T-cell (primary cell): Measurements from ENCODE around the gene SRRM2. TPM values are rescaled to one million over a fixed set of nuclear protein-coding genes. Genes with fewer than 3 reads are reported as not detected.

Source experiments
- ATAC-seq, 4 experiments: fragments of 200-7000 bp in 3 of 4; fragments of 150-1000 bp in 1 of 4; cut with Tn5 transposase; replicated peaks in 1 of 4; 1 replicate in 3 of 4; 2 replicates in 1 of 4; pipeline ENCODE4 v1.10.0; 2021; ENCODE audit warnings: moderate library complexity in 3 of 4, mild to moderate bottlenecking in 2 of 4, moderate number of reproducible peaks in 1 of 4
- CTCF ChIA-PET, 2 donors: fragments of 300-600 bp; sonication (Branson Sonifier 250); formaldehyde crosslinking; loops; one replicate each; lab custom pipeline; 2022; ENCODE audit warnings: antibody characterized with exemption in 2 of 2; lab: Charles Lee
- POLR2A ChIA-PET, 2 donors: fragments of 300-600 bp; sonication (Branson Sonifier 250); formaldehyde crosslinking; loops; one replicate each; lab custom pipeline; 2022; ENCODE audit warnings: antibody characterized with exemption in 2 of 2; lab: Charles Lee
- DNase-seq, 35 experiments: peaks; one replicate each; pipeline versions ENCODE4 v3.0.0 to v3.0.0-alpha.2; 2013 to 2023
- H3K27ac ChIP-seq: one replicate; pipeline ENCODE4 v1.5.1; 2013; ENCODE audit warnings: low read length
- H3K27me3 ChIP-seq, 2 experiments: replicated peaks in 1 of 2; 1 replicate in 1 of 2; 2 replicates in 1 of 2; pipeline versions ENCODE4 v1.6.1 to v1.7.0; 2013; ENCODE audit warnings: low read length in 1 of 2, mixed read lengths in 1 of 2; ENCODE audit not compliant: control insufficient read depth in 2 of 2, insufficient read depth in 2 of 2; ENCODE audit errors: extremely low read depth in 1 of 2
- H3K36me3 ChIP-seq, 2 donors: 1 replicate in 1 of 2; 2 replicates in 1 of 2; pipeline versions ENCODE4 v1.6.1 to v1.7.0; 2013; ENCODE audit warnings: low read length in 1 of 2; ENCODE audit not compliant: control insufficient read depth in 2 of 2, insufficient read depth in 1 of 2; ENCODE audit errors: extremely low read depth in 1 of 2
- H3K4me1 ChIP-seq, 2 experiments: 1 replicate in 1 of 2; 2 replicates in 1 of 2; pipeline versions ENCODE4 v1.6.1 to v1.7.0; 2013; ENCODE audit warnings: low read length in 2 of 2, mixed read lengths in 1 of 2; ENCODE audit not compliant: insufficient read depth in 2 of 2, control insufficient read depth in 1 of 2; ENCODE audit errors: extremely low read depth in 1 of 2
- H3K4me3 ChIP-seq, 2 donors: 1 replicate in 1 of 2; 2 replicates in 1 of 2; pipeline versions ENCODE4 v1.5.1 to v1.7.0; 2013; ENCODE audit warnings: mild to moderate bottlenecking in 2 of 2, low read length in 1 of 2, moderate library complexity in 1 of 2; ENCODE audit not compliant: control insufficient read depth in 1 of 2; ENCODE audit errors: extremely low read depth in 1 of 2
- H3K9me3 ChIP-seq: 2 replicates; pipeline ENCODE4 v1.7.0; 2013
- H3K27ac Mint-ChIP-seq, 2 donors: one replicate each; pipeline ENCODE4 v1.8.0; 2020 to 2021; ENCODE audit warnings: mild to moderate bottlenecking in 2 of 2, mixed read lengths in 2 of 2
- H3K27me3 Mint-ChIP-seq, 2 donors: one replicate each; pipeline ENCODE4 v1.8.0; 2021 to 2022; ENCODE audit warnings: mixed read lengths in 2 of 2
- H3K36me3 Mint-ChIP-seq: one replicate; pipeline ENCODE4 v1.8.0; 2021; ENCODE audit warnings: mixed read lengths
- H3K4me1 Mint-ChIP-seq, 3 donors: one replicate each; pipeline ENCODE4 v1.8.0; 2020 to 2022; ENCODE audit warnings: mixed read lengths in 3 of 3, mild to moderate bottlenecking in 1 of 3
- H3K4me3 Mint-ChIP-seq, 3 donors: one replicate each; pipeline ENCODE4 v1.8.0; 2020 to 2022; ENCODE audit warnings: mild to moderate bottlenecking in 3 of 3, mixed read lengths in 3 of 3, moderate library complexity in 3 of 3
- H3K9me3 Mint-ChIP-seq, 3 donors: one replicate each; pipeline ENCODE4 v1.8.0; 2020 to 2022; ENCODE audit warnings: mixed read lengths in 3 of 3
- WGBS: methylation state at CpG from one replicate; pipeline ENCODE4 v1.1.5; 2013; ENCODE audit warnings: missing lambda C conversion rate; ENCODE audit not compliant: insufficient coverage; 5-methylcytosine and 5-hydroxymethylcytosine counted together
- total RNA-seq, 35 experiments: library from RNA in 6 of 35; stranded (reverse) in 6 of 35; fragments of 120-200 nt in 1 of 35; gene quantifications; one replicate each; pipeline versions ENCODE4 v1.2.1 to v1.2.4 and lab custom pipeline; 2013 to 2026

The SRRM2 gene
- total RNA-seq, 5 donors from 2014 or later (not counting 1 experiment from before 2014, with no cell fraction given): 784 to 1,343 (median 947) TPM

DNA sequence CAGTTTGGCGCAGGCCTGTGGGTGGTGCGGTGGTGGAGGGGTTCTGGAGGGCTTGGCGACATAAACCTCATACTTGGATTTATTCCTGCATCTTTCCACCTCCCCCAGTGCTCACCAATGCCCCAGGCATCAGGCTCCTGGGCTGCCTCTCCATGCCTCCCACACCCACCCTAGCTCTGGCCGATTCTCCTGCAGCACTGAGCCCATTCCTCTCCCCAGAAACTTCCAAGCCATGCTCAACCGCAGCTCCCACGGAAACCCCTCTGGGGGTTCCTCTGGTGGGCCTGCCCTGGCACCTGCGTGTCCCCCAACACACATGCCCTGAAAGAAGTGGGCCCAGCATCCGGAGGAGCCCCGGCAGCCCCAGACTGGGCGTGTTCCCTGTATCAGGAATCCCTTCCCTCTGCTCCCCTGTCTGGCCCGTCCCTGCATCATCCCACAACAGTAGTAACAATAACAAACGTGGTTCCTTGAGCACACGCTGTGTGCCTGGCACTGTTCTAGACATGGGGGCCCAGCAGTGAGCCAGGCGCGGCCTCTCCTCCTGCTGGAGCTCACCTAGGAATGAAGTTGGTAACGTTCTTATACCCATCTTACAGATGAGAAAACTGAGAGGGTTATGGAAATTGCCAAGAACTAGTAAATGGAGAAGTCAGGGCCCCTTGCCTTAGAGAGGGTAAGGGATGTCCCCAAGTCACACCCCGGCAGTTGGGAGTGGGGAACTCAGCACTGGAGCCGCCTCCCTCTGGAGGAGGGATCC lies 66.9 kb downstream of the SRRM2 start:
- no peaks in the 10 kb centered on the region for H3K36me3 Mint-ChIP-seq
- DNase-seq: no peak
- POLR2A ChIA-PET: no interaction called here
- Histone ChIP-seq H3K27ac (no peak overlapping the region), H3K4me1 (peaks cover 0 to 5% of the 10 kb centered on the region in 2 experiments), H3K27me3 (peaks cover 0 to 36% of the 10 kb centered on the region in 2 experiments), H3K9me3 (no peaks in the 10 kb centered on the region), H3K4me3 (no peak overlapping the region), H3K36me3 (no peaks in the 10 kb centered on the region)
- no peak for ATAC-seq
- H3K27me3 Mint-ChIP-seq: peaks cover 0 to 13% of the 10 kb centered on the region in 2 donors
- no peaks in the 10 kb centered on the region for H3K4me1 Mint-ChIP-seq
- H3K27ac Mint-ChIP-seq: no peak overlapping the region
- 83% methylated on average over 8 of the region's 18 CpGs for WGBS
- CTCF ChIA-PET: no interaction called here
- no peak overlapping the region for H3K4me3 Mint-ChIP-seq
- no peaks in the 10 kb centered on the region for H3K9me3 Mint-ChIP-seq

DNA sequence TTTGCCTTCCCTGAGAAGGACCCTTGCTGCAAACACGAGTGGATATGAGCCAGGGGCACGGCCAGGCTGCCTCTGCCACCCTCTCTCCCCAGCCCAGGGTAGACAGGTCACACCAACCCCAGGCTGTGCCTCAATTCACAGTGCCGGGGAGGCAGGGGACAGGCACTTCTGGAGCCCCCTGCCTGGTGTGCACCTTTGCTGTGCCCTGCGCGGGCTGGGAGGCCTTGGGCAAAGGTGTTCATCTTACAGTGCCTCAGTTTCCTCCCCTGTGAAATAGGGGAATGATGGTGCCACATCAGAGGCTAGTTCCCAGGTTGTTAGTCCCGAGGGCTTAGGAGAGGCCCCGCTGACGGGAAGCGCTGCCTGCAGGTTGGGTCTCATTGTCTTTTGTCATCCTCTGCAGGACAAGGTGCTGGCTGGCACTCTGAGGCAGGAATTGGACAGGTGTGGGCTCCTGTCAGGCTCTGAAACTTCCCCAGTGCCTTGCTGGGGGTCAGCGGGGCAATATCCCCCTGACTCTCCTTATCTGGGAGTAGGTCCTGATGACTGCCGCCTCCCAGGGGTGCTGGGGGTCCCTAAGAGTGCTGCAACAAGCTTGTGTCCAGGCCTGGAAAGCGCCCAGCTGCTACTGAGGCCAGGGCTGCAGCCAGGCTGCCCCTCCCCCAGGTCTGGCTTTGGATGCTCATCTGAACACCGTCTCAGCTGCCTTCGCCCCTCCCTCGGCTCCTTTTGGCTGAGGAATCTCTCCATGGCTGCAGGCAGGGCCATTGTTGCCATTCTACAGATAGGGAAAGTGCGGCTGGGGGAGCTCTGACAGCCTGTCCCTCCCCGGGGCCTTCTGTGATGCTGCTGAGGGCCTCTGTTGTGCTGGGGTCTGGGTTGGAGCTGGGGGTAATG lies 67.7 kb downstream of the SRRM2 start:
- H3K36me3 Mint-ChIP-seq: no peaks in the 10 kb centered on the region
- Histone ChIP-seq H3K4me1 (peaks cover 0 to 5% of the 10 kb centered on the region in 2 experiments), H3K36me3 (no peaks in the 10 kb centered on the region), H3K9me3 (no peaks in the 10 kb centered on the region), H3K27me3 (peaks cover 0 to 28% of the 10 kb centered on the region in 2 experiments), H3K4me3 (no peak overlapping the region), H3K27ac (no peak overlapping the region)
- WGBS: 84% methylated on average over 14 of the region's 17 CpGs
- ChIA-PET CTCF (no interaction called here), POLR2A (no interaction called here)
- H3K4me1 Mint-ChIP-seq: no peaks in the 10 kb centered on the region
- H3K27me3 Mint-ChIP-seq: peaks cover 0 to 9% of the 10 kb centered on the region in 2 donors
- no peaks in the 10 kb centered on the region for H3K9me3 Mint-ChIP-seq
- H3K27ac Mint-ChIP-seq: no peak overlapping the region
- no peak overlapping the region for H3K4me3 Mint-ChIP-seq
- DNase-seq (no peak), ATAC-seq (no peak)

Other genes with a start within 250 kb of the SRRM2 start
- 100 to 1,000 TPM; 122 to 161 (median 128) TPM for gene ATP6V0C, start 238.7 kb upstream of the SRRM2 start, total RNA-seq
- gene AMDHD2, start 232.3 kb upstream of the SRRM2 start, total RNA-seq: 100 to 1,000 TPM; 104 to 215 (median 122) TPM
- 1 to 10 TPM in 3 of 5 donors, under 1 TPM in 1, not detected in 1; 0.26 to 3.1 (median 1.1) TPM for gene CEMP1, start 221.2 kb upstream of the SRRM2 start, total RNA-seq
- gene PDPK1, start 214.6 kb upstream of the SRRM2 start, total RNA-seq: 10 to 100 TPM; 49.8 to 68.4 (median 67.3) TPM
- gene KCTD5, start 70.1 kb upstream of the SRRM2 start, total RNA-seq: 10 to 100 TPM; 19.5 to 29.1 (median 26.3) TPM
- 1 to 10 TPM in 3 of 5 donors, under 1 TPM in 2; 0.70 to 2.0 (median 1.1) TPM for gene PRSS27, start 32.4 kb upstream of the SRRM2 start, total RNA-seq
- gene ELOB, start 24.6 kb downstream of the SRRM2 start, total RNA-seq: 100 to 1,000 TPM in 4 of 5 donors, 10 to 100 TPM in 1; 71.8 to 153 (median 131) TPM
- not detected for gene PRSS33, start 34.9 kb downstream of the SRRM2 start, total RNA-seq
- not detected for gene PRSS41, start 45.8 kb downstream of the SRRM2 start, total RNA-seq
- 1 to 10 TPM in 4 of 5 donors, under 1 TPM in 1; 0.90 to 8.3 (median 3.3) TPM for gene PRSS21, start 64.6 kb downstream of the SRRM2 start, total RNA-seq
- under 1 TPM in 1 of 5 donors, not detected in 4; 0.43 TPM for gene ZG16B, start 77.7 kb downstream of the SRRM2 start, total RNA-seq
- 1 to 10 TPM in 3 of 5 donors, under 1 TPM in 1, not detected in 1; 0.56 to 2.6 (median 1.4) TPM for gene PRSS22, start 105.5 kb downstream of the SRRM2 start, total RNA-seq
- 10 to 100 TPM; 12.1 to 31.4 (median 25.6) TPM for gene FLYWCH2, start 130.6 kb downstream of the SRRM2 start, total RNA-seq
- gene FLYWCH1, start 159.3 kb downstream of the SRRM2 start, total RNA-seq: 100 to 1,000 TPM in 3 of 5 donors, 10 to 100 TPM in 2; 83.0 to 144 (median 106) TPM
- gene KREMEN2, start 211.6 kb downstream of the SRRM2 start, total RNA-seq: under 1 TPM in 1 of 5 donors, not detected in 4; 0.15 TPM
- gene PAQR4, start 216.7 kb downstream of the SRRM2 start, total RNA-seq: 1 to 10 TPM; 1.9 to 3.3 (median 3.1) TPM
- 1 to 10 TPM; 1.3 to 3.1 (median 1.7) TPM for gene PKMYT1, start 227.8 kb downstream of the SRRM2 start, total RNA-seq